ENCODE measurements around the gene PTPRF.

DNA sequence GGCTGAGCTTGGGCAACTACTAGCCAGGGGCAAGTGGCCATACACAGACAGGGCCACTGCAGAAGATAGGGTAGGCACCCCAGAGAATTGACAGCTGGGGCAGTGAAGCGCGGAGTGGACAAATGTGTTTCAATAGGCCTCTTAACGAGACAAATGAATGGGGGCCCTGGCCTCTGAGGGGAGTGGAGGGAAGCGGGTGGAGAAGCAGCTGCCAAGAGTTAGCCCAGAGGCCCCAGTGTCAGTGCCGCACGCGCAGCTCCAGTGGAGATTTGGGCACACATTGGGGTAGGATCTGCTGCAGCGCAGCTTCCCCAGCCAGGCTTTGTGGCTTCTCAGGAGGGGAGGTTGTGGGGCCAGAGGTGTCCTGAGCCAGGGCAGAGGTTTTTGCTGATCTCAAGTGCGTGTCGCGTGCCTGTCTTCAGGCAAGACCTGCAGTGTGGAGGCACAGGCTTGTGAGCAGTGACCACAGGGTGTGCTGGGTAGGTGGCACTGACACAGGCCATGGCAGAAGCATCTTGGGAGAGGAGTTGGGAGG is 16.9 kb downstream of the PTPRF start:
- TF ChIP-seq, protein P1, sequence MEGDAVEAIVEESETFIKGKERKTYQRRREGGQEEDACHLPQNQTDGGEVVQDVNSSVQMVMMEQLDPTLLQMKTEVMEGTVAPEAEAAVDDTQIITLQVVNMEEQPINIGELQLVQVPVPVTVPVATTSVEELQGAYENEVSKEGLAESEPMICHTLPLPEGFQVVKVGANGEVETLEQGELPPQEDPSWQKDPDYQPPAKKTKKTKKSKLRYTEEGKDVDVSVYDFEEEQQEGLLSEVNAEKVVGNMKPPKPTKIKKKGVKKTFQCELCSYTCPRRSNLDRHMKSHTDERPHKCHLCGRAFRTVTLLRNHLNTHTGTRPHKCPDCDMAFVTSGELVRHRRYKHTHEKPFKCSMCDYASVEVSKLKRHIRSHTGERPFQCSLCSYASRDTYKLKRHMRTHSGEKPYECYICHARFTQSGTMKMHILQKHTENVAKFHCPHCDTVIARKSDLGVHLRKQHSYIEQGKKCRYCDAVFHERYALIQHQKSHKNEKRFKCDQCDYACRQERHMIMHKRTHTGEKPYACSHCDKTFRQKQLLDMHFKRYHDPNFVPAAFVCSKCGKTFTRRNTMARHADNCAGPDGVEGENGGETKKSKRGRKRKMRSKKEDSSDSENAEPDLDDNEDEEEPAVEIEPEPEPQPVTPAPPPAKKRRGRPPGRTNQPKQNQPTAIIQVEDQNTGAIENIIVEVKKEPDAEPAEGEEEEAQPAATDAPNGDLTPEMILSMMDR (IDR thresholded peaks at IDR 0.05), result no peak
- TF ChIP-seq POLR2A (IDR thresholded peaks at IDR 0.05) (no peak), POLR2AphosphoS5 (IDR thresholded peaks at IDR 0.05) (no peak)
